ENCODE measurements around the gene DAB2IP. TPM values are rescaled to one million over a fixed set of nuclear protein-coding genes. Genes with fewer than 3 reads are reported as not detected.

Gene DAB2IP
- total RNA-seq, 4 donors from 2014 or later: 42.0 to 93.4 (median 47.9) TPM

DNA sequence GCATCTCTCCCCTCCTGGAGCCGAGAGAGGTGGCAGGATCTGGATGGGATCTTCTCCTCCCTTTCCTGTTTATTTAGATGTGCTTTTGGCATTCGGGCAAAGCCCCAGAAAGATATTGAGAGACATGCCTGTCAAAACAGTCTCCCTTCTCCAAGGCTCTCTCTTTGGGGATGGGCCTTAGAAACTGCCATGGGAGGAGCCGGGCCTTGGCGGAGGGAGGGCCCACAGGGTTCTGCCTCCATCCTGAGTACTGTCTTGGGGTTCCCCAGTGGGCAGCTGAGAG lies 41.9 kb downstream of the DAB2IP start:
- TF ChIP-seq, protein P1, sequence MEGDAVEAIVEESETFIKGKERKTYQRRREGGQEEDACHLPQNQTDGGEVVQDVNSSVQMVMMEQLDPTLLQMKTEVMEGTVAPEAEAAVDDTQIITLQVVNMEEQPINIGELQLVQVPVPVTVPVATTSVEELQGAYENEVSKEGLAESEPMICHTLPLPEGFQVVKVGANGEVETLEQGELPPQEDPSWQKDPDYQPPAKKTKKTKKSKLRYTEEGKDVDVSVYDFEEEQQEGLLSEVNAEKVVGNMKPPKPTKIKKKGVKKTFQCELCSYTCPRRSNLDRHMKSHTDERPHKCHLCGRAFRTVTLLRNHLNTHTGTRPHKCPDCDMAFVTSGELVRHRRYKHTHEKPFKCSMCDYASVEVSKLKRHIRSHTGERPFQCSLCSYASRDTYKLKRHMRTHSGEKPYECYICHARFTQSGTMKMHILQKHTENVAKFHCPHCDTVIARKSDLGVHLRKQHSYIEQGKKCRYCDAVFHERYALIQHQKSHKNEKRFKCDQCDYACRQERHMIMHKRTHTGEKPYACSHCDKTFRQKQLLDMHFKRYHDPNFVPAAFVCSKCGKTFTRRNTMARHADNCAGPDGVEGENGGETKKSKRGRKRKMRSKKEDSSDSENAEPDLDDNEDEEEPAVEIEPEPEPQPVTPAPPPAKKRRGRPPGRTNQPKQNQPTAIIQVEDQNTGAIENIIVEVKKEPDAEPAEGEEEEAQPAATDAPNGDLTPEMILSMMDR (IDR thresholded peaks at IDR 0.05): no peak
- TF ChIP-seq POLR2A (IDR thresholded peaks at IDR 0.05) (no peak), POLR2AphosphoS5 (IDR thresholded peaks at IDR 0.05) (no peak), EP300 (IDR thresholded peaks at IDR 0.05) (no peak)
- 50% methylated on average over 1 of the region's 4 CpGs; no CpG with 5 or more reads in 1 of the 2 donors for WGBS, 2 donors (ENCODE audit: low coverage in 1 of 2)
- Histone ChIP-seq H3K36me3 (no peaks in the 10 kb centered on the region), H3K27ac (peak overlapping the region in 3 of 4 donors; percentile 53 to 66 (median 55)), H3K4me1 (peaks cover 0 to 41% (median 6%) of the 10 kb centered on the region in 3 donors), H3K9me3 (no peaks in the 10 kb centered on the region), H3K27me3 (no peaks in the 10 kb centered on the region), H3K4me3 (no peak overlapping the region)
- no peak for ATAC-seq

DNA sequence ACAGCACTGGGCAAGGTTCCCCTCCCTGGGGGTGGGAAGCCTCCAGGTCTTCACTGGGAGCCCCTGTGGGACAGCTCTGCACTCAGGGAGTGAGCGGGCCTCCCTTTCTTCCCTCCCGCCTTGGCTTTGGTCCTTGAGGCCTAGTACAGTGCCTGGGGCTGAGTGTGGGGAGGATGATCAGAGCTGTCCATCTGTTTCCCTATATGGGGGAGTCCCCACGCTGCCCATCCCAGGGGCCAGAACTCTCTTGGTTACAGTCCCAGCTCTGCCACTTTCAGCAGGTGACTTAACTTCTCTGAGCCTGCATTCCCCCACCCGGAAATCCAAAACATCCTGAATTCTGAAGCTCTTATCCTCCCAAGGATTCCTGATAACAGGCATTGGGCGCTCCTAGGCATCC lies 42.6 kb downstream of the DAB2IP start:
- Histone ChIP-seq H3K9me3 (no peaks in the 10 kb centered on the region), H3K27me3 (no peaks in the 10 kb centered on the region), H3K4me1 (peaks cover 0 to 46% (median 10%) of the 10 kb centered on the region in 3 donors), H3K36me3 (no peaks in the 10 kb centered on the region), H3K27ac (peak overlapping the region in 1 of 4 donors; percentile 20), H3K4me3 (no peak overlapping the region)
- WGBS, 2 donors (ENCODE audit: low coverage in 1 of 2): 83% methylated on average over 4 of the region's 5 CpGs; no CpG with 5 or more reads in 1 of the 2 donors
- TF ChIP-seq POLR2A (IDR thresholded peaks at IDR 0.05) (no peak), POLR2AphosphoS5 (IDR thresholded peaks at IDR 0.05) (no peak)
- ATAC-seq: no peak

DNA sequence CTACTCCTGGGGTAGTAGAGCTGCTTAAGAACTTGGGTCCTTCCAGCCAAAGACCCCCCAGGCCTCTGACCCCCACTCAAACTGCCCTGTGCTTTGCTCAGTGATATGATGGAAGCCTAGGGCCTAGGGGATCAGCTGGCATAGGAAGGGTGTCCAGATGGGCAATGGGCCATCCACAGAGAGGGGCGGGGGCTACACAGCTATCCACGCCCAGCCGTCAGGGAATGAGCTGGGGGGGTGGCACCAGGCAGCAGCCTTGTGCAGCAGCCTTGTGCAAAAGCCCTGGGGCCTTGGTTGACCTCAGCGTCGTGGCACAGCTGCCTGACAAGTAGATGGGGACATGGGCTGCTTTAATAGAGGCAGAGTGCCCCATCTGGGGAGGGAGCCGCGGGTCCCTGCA lies 43.2 kb downstream of the DAB2IP start:
- WGBS, 2 donors (ENCODE audit: low coverage in 1 of 2): no CpG with 5 or more reads among the region's 7 CpGs
- Histone ChIP-seq H3K36me3 (no peaks in the 10 kb centered on the region), H3K27ac (no peak overlapping the region), H3K4me3 (no peak overlapping the region), H3K9me3 (no peaks in the 10 kb centered on the region), H3K4me1 (peaks cover 0 to 50% (median 12%) of the 10 kb centered on the region in 3 donors), H3K27me3 (no peaks in the 10 kb centered on the region)
- ATAC-seq: no peak
- TF ChIP-seq POLR2AphosphoS5 (IDR thresholded peaks at IDR 0.05) (no peak), EP300 (IDR thresholded peaks at IDR 0.05) (no peak), POLR2A (IDR thresholded peaks at IDR 0.05) (no peak)
- TF ChIP-seq, protein P1 (IDR thresholded peaks at IDR 0.05): no peak

DNA sequence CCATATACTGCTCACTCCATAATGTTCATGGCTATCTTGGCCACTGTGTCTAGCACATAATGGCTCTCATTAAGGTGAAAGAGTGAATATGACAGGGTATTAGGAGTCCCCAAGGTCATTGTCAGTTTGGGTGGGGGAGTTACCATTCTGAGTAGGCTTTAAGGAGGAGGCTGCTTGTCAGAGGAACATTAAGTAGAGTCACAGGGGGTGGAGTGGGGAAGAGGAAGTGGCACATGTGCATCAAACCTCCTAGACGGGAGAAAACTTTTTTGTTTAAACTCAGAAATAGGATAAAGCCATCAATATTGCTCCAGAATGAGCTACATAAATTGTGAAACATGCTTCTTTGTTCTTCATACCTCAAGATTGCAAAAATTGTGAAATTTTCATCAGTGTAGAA lies 45.5 kb downstream of the DAB2IP start:
- TF ChIP-seq, protein P1 (IDR thresholded peaks at IDR 0.05): no peak
- no peak for TF ChIP-seq POLR2A (IDR thresholded peaks at IDR 0.05)
- no peak for TF ChIP-seq EP300 (IDR thresholded peaks at IDR 0.05)
- TF ChIP-seq POLR2AphosphoS5 (IDR thresholded peaks at IDR 0.05): no peak
- 25 to 60% methylated on average over 1 of the region's 1 CpG for WGBS, 2 donors (ENCODE audit: low coverage in 1 of 2)
- H3K4me3 ChIP-seq: no peak overlapping the region
- no peaks in the 10 kb centered on the region for H3K9me3 ChIP-seq
- no peaks in the 10 kb centered on the region for H3K36me3 ChIP-seq
- H3K27me3 ChIP-seq: no peaks in the 10 kb centered on the region
- H3K27ac ChIP-seq: no peak overlapping the region
- ATAC-seq: no peak
- peaks cover 0 to 56% (median 25%) of the 10 kb centered on the region in 3 donors for H3K4me1 ChIP-seq

DNA sequence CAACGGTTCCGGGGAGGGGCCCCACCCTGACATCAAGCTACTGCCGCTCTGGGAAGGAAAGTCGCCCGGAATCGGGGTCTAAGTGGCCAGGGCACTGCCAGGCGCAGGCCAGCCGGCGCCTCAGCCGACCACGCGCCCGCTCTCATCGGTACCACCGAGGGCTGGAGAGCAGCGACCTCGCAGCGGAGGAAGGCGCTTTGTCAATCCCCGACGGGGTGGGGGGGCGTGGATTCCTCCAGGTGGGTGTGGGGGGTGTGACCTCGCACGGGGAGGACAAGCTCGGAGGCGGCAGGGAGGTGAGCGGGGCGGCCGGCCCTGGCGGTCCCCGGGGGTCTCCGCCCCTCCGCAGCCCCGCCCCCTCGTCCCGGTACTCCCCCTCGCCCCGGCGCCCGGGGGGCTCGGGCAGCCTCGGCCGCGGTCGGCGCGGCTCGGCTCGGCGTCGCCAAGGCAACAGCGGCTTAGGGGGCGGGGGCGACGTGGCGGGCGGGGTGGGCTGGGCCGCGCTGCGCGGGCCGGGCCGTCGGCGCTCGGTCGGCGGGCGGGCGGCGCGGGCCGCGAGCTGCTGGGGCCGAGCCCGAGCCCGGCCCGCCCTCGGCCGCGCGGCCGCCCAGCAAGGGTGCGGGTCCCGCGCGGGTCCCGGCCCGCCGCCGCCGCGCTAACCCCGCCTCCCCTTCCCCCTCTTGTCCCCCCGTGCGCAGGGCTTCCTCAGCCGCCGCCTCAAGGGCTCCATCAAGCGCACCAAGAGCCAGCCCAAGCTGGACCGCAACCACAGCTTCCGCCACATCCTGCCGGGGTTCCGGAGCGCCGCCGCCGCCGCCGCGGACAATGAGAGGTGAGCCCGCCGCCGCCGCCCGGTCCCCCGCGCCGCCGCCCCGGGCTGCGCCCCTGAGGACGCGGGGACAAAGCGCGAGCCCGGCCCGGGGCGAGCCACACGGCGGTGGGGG lies 47.5 kb downstream of the DAB2IP start:
- TF ChIP-seq POLR2AphosphoS5 (IDR thresholded peaks at IDR 0.05) (no peak), EP300 (IDR thresholded peaks at IDR 0.05) (no peak), POLR2A (IDR thresholded peaks at IDR 0.05) (no peak)
- TF ChIP-seq, protein P1 (IDR thresholded peaks at IDR 0.05): no peak
- peak; percentile 71 for ATAC-seq
- H3K4me3 ChIP-seq: peak overlapping the region; percentile 10 to 68
- no CpG with 5 or more reads among the region's 130 CpGs for WGBS, 2 donors (ENCODE audit: low coverage in 1 of 2)
- H3K4me1 ChIP-seq: peaks cover 0 to 41% (median 21%) of the 10 kb centered on the region in 3 donors
- peak overlapping the region in 3 of 4 donors; percentile 21 to 75 (median 53) for H3K27ac ChIP-seq
- no peaks in the 10 kb centered on the region for H3K36me3 ChIP-seq
- H3K27me3 ChIP-seq: no peaks in the 10 kb centered on the region
- H3K9me3 ChIP-seq: no peaks in the 10 kb centered on the region
